Measurements from ENCODE around the gene TEAD2. TPM values are rescaled to one million over a fixed set of nuclear protein-coding genes. Genes with fewer than 3 reads are reported as not detected.
"Not testable (repeated sequence)": the region's sequence is repeated elsewhere in the genome, so short reads cannot be mapped to it uniquely, and the experiment has no call there.

TEAD2 gene
- total and polyA plus RNA-seq, 10 of the 15 experiments (the other 5 are each of a cell fraction or from before 2014, with no cell fraction given), result 0.04 to 0.26 (median 0.11) TPM; not detected in 3

DNA sequence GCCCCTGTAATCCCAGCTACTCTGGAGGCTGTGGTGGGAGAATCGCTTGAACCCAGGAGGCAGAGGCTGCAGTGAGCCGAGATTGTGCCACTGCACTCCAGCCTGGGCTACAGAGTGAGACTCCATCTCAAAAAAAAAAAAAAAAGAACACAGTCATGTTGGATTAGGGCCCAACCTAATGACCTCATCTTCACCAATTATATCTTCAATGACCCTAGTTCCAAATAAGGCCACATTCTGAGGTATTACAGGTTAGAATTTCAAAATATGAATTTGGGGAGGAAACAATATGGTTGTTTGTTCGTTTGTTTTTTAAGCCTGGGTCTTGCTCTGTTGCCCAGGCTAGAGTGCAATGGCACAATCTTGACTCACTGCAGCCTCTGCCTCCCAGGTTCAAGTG is 11.0 kb upstream of the TEAD2 start:
- peaks cover 10% of the 10 kb centered on the region; the same call in 2 of the 3 replicates for H3K9me3 ChIP-seq (replicated peaks; ENCODE audit: control insufficient read depth, insufficient read depth, low read length)
- H3K4me2 ChIP-seq (ENCODE audit: control insufficient read depth, insufficient read depth); BruUV-seq (replicated peaks); H3K27me3 ChIP-seq (replicated peaks in 1 of 2; ENCODE audit: control insufficient read depth in 2 of 2, insufficient read depth in 2 of 2, low read length in 1 of 2); ATAC-seq; POLR2A ChIA-PET; RAD21 ChIA-PET (ENCODE audit: unreplicated experiment); FAIRE-seq; H3K27ac ChIP-seq (ENCODE audit: control insufficient read depth, insufficient read depth); H3K36me3 ChIP-seq (ENCODE audit: control insufficient read depth in 2 of 2, insufficient read depth in 2 of 2, low read length in 1 of 2); CTCF ChIA-PET; H3K4me3 ChIP-seq; SMC1A ChIA-PET (ENCODE audit: uncharacterized antibody, unreplicated experiment); H3K79me2 ChIP-seq (ENCODE audit: control insufficient read depth, insufficient read depth, low read length); in situ Hi-C loops (cut with MboI); H2AFZ ChIP-seq (ENCODE audit: control insufficient read depth, low read depth, low read length); H3K4me1 ChIP-seq (ENCODE audit: control insufficient read depth, insufficient read depth, low read length); H3K9ac ChIP-seq (ENCODE audit: control insufficient read depth, insufficient read depth, low read length); intact Hi-C loops (cut with micrococcal nuclease; ENCODE audit: unreplicated experiment); DNase-seq (ENCODE audit: low read depth, low spot score); H4K20me1 ChIP-seq (ENCODE audit: control insufficient read depth, insufficient read depth): not testable (repeated sequence)
- WGBS (ENCODE audit: insufficient coverage, insufficient replicate concordance, low lambda C conversion rate, missing lambda C conversion rate), result 33% methylated on average over 3 of the region's 3 CpGs

DNA sequence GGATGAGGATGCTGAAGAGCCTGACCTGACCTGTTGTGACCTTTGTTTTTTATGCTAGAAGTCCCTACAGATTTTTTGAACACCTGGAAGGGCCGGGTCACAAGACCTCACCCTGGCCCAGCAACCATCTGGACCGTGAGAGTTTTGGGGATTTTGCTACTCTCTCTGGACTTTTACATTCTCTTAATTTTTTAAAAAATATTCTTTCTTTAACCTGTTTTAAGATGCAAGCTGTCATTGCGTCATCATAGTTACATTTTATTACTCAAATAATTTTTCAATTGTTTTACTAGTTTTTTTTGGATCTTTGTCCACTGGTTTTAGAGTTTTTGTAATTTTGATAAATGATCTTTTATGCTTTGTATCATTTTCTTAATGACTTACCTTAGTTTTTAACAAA is 9.0 kb upstream of the TEAD2 start:
- no peak for FAIRE-seq
- CTCF ChIA-PET, result interaction anchor here (1.5 kb wide), 1 partner anchor 70 kb away, joined by 3 read pairs; no protein-coding TSS in a partner anchor
- no peaks in the 10 kb centered on the region for H3K79me2 ChIP-seq (ENCODE audit: control insufficient read depth, insufficient read depth, low read length)
- H3K27me3 ChIP-seq (replicated peaks in 1 of 2; ENCODE audit: control insufficient read depth in 2 of 2, insufficient read depth in 2 of 2, low read length in 1 of 2), result no peaks in the 10 kb centered on the region; a peak in 1 of 4 replicates
- RAD21 ChIA-PET (ENCODE audit: unreplicated experiment), result interaction anchor here (1.0 kb wide), 1 partner anchor 10 kb away, joined by 3 read pairs; no protein-coding TSS in a partner anchor
- H3K4me3 ChIP-seq, result no peak overlapping the region
- intact Hi-C loops (cut with micrococcal nuclease; ENCODE audit: unreplicated experiment), result no loop called here
- POLR2A ChIA-PET, result no interaction called here
- BruUV-seq (replicated peaks), result no TSS peak
- no peak overlapping the region for H3K9ac ChIP-seq (ENCODE audit: control insufficient read depth, insufficient read depth, low read length)
- H3K27ac ChIP-seq (ENCODE audit: control insufficient read depth, insufficient read depth), result no peak overlapping the region
- H4K20me1 ChIP-seq (ENCODE audit: control insufficient read depth, insufficient read depth), result no peaks in the 10 kb centered on the region
- no peak for ATAC-seq
- H3K36me3 ChIP-seq (ENCODE audit: control insufficient read depth in 2 of 2, insufficient read depth in 2 of 2, low read length in 1 of 2), result no peaks in the 10 kb centered on the region
- no peaks in the 10 kb centered on the region for H3K4me1 ChIP-seq (ENCODE audit: control insufficient read depth, insufficient read depth, low read length)
- SMC1A ChIA-PET (ENCODE audit: uncharacterized antibody, unreplicated experiment), result no interaction called here
- no peak for TF ChIP-seq NBN (IDR thresholded peaks at IDR 0.05)
- TF ChIP-seq, protein P1, sequence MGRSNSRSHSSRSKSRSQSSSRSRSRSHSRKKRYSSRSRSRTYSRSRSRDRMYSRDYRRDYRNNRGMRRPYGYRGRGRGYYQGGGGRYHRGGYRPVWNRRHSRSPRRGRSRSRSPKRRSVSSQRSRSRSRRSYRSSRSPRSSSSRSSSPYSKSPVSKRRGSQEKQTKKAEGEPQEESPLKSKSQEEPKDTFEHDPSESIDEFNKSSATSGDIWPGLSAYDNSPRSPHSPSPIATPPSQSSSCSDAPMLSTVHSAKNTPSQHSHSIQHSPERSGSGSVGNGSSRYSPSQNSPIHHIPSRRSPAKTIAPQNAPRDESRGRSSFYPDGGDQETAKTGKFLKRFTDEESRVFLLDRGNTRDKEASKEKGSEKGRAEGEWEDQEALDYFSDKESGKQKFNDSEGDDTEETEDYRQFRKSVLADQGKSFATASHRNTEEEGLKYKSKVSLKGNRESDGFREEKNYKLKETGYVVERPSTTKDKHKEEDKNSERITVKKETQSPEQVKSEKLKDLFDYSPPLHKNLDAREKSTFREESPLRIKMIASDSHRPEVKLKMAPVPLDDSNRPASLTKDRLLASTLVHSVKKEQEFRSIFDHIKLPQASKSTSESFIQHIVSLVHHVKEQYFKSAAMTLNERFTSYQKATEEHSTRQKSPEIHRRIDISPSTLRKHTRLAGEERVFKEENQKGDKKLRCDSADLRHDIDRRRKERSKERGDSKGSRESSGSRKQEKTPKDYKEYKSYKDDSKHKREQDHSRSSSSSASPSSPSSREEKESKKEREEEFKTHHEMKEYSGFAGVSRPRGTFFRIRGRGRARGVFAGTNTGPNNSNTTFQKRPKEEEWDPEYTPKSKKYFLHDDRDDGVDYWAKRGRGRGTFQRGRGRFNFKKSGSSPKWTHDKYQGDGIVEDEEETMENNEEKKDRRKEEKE (IDR thresholded peaks at IDR 0.05), result no peak
- no peak for TF ChIP-seq HDAC2 (IDR thresholded peaks at IDR 0.05)
- TF ChIP-seq CBX5 (IDR thresholded peaks at IDR 0.05; ENCODE audit: low read depth), result no peak
- TF ChIP-seq RCOR1 (conservative IDR thresholded peaks at IDR 0.05; ENCODE audit: low read depth, low read length), result no peak
- no peak for TF ChIP-seq NR2F1 (conservative IDR thresholded peaks at IDR 0.05)
- no peak for TF ChIP-seq HCFC1 (IDR thresholded peaks at IDR 0.05; ENCODE audit: low read length)
- TF ChIP-seq, protein P2, sequence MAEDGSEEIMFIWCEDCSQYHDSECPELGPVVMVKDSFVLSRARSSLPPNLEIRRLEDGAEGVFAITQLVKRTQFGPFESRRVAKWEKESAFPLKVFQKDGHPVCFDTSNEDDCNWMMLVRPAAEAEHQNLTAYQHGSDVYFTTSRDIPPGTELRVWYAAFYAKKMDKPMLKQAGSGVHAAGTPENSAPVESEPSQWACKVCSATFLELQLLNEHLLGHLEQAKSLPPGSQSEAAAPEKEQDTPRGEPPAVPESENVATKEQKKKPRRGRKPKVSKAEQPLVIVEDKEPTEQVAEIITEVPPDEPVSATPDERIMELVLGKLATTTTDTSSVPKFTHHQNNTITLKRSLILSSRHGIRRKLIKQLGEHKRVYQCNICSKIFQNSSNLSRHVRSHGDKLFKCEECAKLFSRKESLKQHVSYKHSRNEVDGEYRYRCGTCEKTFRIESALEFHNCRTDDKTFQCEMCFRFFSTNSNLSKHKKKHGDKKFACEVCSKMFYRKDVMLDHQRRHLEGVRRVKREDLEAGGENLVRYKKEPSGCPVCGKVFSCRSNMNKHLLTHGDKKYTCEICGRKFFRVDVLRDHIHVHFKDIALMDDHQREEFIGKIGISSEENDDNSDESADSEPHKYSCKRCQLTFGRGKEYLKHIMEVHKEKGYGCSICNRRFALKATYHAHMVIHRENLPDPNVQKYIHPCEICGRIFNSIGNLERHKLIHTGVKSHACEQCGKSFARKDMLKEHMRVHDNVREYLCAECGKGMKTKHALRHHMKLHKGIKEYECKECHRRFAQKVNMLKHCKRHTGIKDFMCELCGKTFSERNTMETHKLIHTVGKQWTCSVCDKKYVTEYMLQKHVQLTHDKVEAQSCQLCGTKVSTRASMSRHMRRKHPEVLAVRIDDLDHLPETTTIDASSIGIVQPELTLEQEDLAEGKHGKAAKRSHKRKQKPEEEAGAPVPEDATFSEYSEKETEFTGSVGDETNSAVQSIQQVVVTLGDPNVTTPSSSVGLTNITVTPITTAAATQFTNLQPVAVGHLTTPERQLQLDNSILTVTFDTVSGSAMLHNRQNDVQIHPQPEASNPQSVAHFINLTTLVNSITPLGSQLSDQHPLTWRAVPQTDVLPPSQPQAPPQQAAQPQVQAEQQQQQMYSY (CRISPR knock-in tag; IDR thresholded peaks at IDR 0.05), result no peak
- TF ChIP-seq EZH2 (IDR thresholded peaks at IDR 0.05; ENCODE audit: borderline replicate concordance, control insufficient read depth, low read depth, low read length), result no peak
- no peak for TF ChIP-seq ZNF207 (IDR thresholded peaks at IDR 0.05; ENCODE audit: borderline replicate concordance)
- TF ChIP-seq NFXL1 (IDR thresholded peaks at IDR 0.05; ENCODE audit: borderline replicate concordance), result no peak
- in situ Hi-C loops (cut with MboI), result no loop called here
- H2AFZ ChIP-seq (ENCODE audit: control insufficient read depth, low read depth, low read length), result no peak overlapping the region
- 30% methylated on average over 3 of the region's 3 CpGs for WGBS (ENCODE audit: insufficient coverage, insufficient replicate concordance, low lambda C conversion rate, missing lambda C conversion rate)
- no peak for DNase-seq (ENCODE audit: low read depth, low spot score)
- H3K9me3 ChIP-seq (replicated peaks; ENCODE audit: control insufficient read depth, insufficient read depth, low read length), result peaks cover 10% of the 10 kb centered on the region; the same call in 2 of the 3 replicates
- no peak overlapping the region for H3K4me2 ChIP-seq (ENCODE audit: control insufficient read depth, insufficient read depth)
